Inflammatory macrophage treated with lipopolysaccharide for 4 hours (primary cell): ENCODE data around the gene LRFN3.
"Not testable (repeated sequence)": the region's sequence is repeated elsewhere in the genome, so short reads cannot be mapped to it uniquely, and the experiment has no call there.

Source experiments
- DNase-seq: peaks from one replicate; pipeline ENCODE4 v3.0.0-alpha.2; 2020

Gene LRFN3

GRCh38 chr19:35905178-35905727 lies 30.9 kb upstream of the LRFN3 start:
- no peak for DNase-seq

GRCh38 chr19:35907377-35907745 lies 28.8 kb upstream of the LRFN3 start:
- DNase-seq = no peak

- peak; percentile 77 for DNase-seq
Measured at GRCh38 chr19:35908010-35908441, 28.1 kb upstream of the LRFN3 start, which contains the start of gene TYROBP. Gene TYROBP (minus strand): TSS chr19:35908295. CDS start chr19:35908228, 67 bp downstream.

- DNase-seq = peak; percentile 99
Measured at GRCh38 chr19:35908973-35909683, 27.0 kb upstream of the LRFN3 start.

- DNase-seq = no peak
Measured at GRCh38 chr19:35909684-35910035, 26.5 kb upstream of the LRFN3 start.

GRCh38 chr19:35910355-35910754 lies 25.8 kb upstream of the LRFN3 start:
- not testable (repeated sequence) for DNase-seq

GRCh38 chr19:35911173-35911572 lies 25.0 kb upstream of the LRFN3 start:
- peak; percentile 30 for DNase-seq

- DNase-seq = no peak
Measured at GRCh38 chr19:35911790-35912189, 24.4 kb upstream of the LRFN3 start.

GRCh38 chr19:35913589-35913988 lies 22.6 kb upstream of the LRFN3 start:
- peak; percentile 97 for DNase-seq

- DNase-seq = peak; percentile 83
Measured at GRCh38 chr19:35915443-35915842, 20.7 kb upstream of the LRFN3 start.

GRCh38 chr19:35919306-35919705 lies 16.9 kb upstream of the LRFN3 start:
- DNase-seq = no peak

GRCh38 chr19:35921012-35921411 lies 15.2 kb upstream of the LRFN3 start:
- no peak for DNase-seq

- DNase-seq = no peak
Measured at GRCh38 chr19:35925501-35925900, 10.7 kb upstream of the LRFN3 start.

- no peak for DNase-seq
Measured at GRCh38 chr19:35928507-35928906, 7.7 kb upstream of the LRFN3 start.

GRCh38 chr19:35929876-35930275 lies 6.3 kb upstream of the LRFN3 start:
- DNase-seq = peak; percentile 86

- peak; percentile 100 for DNase-seq
Measured at GRCh38 chr19:35931161-35931873, 4.9 kb upstream of the LRFN3 start.

- DNase-seq = no peak
Measured at GRCh38 chr19:35931874-35932202, 4.3 kb upstream of the LRFN3 start.

GRCh38 chr19:35932291-35932936 lies 3.8 kb upstream of the LRFN3 start:
- no peak for DNase-seq

- DNase-seq = no peak
Measured at GRCh38 chr19:35936738-35937268, 629 bp downstream of the LRFN3 start.

- DNase-seq = no peak
Measured at GRCh38 chr19:35937345-35938281, 1.4 kb downstream of the LRFN3 start.

- DNase-seq = no peak
Measured at GRCh38 chr19:35938282-35939224, 2.4 kb downstream of the LRFN3 start.
